GM18868 (cell line): ENCODE data around the gene MACO1.
"Not testable (repeated sequence)": the region's sequence is repeated elsewhere in the genome, so short reads cannot be mapped to it uniquely, and the experiment has no call there.

Experiments
- ATAC-seq: cut with Tn5 transposase; IDR thresholded peaks from one replicate; pipeline ENCODE4 v1.9.1; 2021; ENCODE audit warnings: mild to moderate bottlenecking, moderate library complexity; ENCODE audit not compliant: unreplicated experiment

MACO1 gene, protein sequence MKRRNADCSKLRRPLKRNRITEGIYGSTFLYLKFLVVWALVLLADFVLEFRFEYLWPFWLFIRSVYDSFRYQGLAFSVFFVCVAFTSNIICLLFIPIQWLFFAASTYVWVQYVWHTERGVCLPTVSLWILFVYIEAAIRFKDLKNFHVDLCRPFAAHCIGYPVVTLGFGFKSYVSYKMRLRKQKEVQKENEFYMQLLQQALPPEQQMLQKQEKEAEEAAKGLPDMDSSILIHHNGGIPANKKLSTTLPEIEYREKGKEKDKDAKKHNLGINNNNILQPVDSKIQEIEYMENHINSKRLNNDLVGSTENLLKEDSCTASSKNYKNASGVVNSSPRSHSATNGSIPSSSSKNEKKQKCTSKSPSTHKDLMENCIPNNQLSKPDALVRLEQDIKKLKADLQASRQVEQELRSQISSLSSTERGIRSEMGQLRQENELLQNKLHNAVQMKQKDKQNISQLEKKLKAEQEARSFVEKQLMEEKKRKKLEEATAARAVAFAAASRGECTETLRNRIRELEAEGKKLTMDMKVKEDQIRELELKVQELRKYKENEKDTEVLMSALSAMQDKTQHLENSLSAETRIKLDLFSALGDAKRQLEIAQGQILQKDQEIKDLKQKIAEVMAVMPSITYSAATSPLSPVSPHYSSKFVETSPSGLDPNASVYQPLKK

DNA sequence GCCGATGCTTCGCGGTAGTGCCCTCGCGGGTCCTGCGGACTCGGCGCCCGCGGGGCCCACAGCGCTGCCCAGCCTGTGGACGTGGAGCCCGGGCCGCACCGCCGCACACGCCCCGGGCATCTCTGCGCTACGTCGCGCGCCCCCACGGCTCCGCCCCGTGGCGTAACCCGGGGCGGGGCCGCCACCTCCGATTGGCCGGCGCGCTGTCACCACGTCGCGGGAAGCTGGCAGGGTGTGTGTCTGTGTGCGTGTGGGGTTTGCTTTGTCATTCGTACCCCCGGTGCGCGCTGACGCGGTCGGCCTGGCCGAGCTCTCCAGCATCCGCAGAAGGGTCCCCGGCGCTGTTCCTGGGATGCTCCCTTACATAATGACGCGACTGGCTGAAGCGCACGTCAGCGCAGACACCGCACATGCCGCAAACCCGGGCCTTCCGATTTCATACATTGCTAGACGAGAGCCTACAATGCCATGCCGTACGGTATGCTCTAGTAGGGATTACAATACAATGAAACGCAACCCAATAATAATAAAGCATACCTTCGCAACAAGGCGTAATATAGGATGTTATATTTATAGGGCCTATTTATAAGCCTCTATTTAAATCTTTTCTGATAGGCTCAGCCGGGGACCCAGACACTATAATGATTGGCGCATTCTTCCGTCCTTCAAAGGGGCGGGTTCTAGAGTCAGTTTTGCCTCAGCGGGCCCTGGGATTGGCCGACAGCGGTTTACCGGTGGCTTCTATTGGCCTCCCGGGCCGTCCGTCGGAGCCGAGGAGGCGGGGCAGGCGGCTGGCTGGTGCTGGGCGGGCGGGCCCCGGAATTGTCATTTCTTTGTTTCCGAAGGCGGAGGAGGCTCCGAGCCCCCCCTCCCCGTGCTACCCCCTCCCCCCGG is at the start of gene MACO1:
Gene MACO1, plus strand, starts transcription at position 825 of the 894 bp plus-strand sequence. CDS start 202 bp downstream, outside the sequence.
- ATAC-seq = peak; percentile 86

DNA sequence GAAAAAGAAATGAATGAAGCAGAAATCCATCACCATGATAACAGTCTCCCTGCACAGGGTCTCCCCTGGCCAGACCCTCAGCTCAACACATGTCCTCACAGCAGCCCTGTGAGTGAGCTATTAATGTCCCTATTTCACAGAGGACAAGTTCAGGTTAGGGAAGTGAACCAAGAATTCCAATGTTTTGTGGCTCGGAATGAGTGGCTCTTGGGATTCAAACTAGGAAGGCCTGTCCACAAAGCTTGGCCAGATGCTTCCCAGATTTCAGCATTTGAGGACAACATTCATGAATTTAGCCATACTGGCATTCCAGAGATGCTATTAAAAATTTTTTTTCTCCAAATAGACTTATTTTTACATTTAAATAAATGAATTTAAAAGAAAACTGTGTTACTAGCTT is 48.2 kb upstream of the MACO1 start:
- ATAC-seq = not testable (repeated sequence)

DNA sequence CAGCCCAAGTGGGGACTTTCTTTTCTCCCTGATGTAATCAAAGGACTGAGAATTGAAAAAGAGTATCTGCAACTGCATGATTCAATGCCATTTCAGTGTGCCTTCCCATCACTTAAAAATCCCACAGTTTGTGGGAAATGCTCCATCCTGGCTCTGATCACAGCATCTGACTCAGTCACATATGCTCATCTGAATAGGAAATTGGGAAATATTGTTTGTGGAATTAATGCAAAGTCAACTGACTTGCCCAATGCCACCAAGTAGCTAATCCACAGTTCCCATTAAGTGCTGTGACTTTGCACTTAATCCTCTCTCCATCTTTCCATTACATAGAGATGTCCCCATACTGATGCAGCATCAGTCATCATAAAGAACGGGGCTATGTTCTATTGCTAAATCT is 47.6 kb upstream of the MACO1 start:
- not testable (repeated sequence) for ATAC-seq

DNA sequence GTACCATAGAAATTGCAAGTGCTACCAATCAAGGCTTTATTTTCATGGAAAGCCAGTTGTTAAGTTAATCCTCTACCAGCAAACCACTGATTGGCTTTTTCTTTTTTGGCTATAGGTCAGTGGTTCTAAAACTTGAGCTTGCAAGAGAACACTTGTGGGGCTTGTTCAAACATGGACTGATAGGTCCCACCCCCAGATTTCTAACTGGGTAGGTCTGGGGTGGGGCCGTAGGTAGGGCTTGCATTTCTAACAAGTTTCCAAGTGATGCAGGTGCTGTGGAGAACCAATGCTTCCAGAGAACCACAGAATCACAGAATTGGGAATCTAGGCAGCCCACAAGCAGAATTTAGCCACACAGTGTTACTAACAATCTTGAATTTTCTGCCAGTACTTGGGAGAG is 46.8 kb upstream of the MACO1 start:
- not testable (repeated sequence) for ATAC-seq

DNA sequence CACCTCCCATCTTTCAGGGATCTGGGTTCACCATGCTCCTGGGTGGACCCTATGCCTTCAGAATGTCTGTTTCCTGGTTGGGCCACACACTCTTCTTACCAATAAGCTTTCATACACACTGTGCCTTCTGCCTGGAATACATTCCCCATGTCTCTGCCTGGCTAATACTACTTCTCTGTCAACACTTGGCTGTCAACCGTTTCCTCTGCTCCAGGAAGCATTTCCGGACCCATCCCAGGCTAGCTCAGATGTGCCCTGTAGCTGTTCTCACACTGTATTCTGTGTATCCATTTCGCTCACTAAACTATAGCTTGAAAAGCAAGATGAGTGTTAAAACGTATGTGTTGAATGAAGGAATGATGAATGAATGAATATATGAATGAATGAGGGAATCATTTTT is 43.6 kb upstream of the MACO1 start:
- ATAC-seq = not testable (repeated sequence)

DNA sequence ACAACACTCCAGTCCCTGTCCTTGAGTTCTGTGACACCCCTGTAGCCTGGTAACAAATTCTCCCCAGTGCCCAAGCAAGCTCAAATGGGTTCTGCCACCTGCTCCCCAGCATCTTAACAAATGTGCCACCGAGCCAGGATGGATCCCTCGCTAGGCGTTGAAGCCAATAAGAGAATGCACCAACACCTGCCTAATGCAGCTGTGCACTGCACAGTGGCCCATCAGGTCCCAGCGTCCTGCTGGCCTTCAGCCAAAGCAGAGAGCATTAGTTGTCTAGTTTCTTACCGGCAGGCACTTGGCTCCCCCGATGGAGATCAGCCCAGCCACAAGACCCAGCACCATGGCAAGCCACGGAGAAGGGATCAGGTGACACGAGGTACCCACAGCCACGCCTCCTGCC is 42.0 kb upstream of the MACO1 start:
- not testable (repeated sequence) for ATAC-seq

DNA sequence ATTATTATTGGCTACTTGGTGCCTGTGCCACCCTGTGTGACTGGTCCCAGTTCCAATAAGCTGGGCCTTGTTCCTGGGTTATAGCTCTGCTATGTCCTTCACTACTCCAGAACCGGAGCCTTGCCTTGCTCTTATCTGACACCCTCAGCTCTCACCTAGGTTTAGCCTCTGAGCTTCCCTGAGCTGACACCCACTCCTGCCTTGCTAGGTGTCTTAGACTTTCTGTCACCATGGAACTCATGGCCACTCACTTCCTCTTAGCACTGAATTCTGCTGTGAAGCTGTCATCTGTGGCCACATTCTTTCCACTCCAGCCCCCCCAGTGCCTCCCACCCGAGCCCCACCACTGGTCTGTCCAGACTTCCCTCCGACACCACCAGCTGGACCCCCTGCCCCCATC is 41.0 kb upstream of the MACO1 start:
- ATAC-seq = not testable (repeated sequence)

DNA sequence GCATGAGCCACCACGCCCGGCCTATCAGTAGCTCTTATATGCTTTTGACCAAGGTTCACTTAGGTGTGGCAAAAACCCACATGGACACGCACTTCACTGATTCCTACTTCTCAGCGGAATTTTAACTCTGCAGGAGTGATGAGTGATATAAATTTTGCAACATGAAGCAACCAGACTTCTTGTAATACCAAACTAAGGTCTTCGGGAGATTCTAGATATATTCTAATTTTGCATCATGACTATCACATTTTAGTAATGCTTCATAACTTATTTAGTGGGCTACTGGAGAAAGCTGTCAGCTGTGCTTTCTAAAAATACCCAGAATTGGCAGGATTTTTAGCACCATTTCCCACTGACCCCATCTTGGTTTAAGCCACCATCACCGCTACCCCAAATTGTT is 37.9 kb upstream of the MACO1 start:
- no peak for ATAC-seq

DNA sequence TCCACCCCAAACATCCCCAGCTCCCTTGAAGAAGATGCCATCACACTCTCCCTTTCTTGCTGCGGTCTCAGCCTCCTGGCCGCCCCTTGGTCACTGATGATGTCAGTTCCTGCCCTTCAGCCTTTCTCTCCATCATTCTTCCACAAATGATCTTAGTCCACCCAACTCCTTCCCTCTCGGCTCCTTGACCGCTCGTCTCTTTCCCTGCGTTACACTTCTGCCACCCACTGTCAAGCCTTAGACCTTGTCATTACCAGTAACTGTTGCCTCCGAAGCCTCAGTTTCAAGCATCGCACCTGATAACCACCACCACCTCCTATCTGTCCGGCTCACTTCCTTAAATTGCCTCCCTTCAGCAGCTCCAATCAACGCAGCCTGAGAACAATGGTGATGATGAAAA is 33.1 kb upstream of the MACO1 start:
- not testable (repeated sequence) for ATAC-seq

DNA sequence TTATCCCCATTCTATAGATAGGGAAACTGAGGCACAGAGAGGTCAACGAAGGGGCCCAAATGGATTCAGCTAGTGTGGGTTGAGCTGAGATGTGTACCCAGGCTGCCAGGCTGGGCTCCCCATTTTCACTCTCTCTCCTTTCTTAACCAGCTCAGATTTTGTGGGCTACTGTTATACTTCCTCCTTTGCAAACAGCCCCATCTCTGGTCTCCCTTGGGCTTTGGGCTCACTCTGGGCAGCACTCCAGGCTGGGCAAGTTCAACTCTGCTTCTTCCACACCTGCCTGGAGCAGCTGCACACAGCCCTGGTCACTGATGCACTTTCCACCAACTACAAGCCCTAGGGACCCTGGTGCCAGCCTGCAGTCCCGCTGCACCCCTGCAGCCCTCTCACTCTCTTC is 32.6 kb upstream of the MACO1 start:
- not testable (repeated sequence) for ATAC-seq

DNA sequence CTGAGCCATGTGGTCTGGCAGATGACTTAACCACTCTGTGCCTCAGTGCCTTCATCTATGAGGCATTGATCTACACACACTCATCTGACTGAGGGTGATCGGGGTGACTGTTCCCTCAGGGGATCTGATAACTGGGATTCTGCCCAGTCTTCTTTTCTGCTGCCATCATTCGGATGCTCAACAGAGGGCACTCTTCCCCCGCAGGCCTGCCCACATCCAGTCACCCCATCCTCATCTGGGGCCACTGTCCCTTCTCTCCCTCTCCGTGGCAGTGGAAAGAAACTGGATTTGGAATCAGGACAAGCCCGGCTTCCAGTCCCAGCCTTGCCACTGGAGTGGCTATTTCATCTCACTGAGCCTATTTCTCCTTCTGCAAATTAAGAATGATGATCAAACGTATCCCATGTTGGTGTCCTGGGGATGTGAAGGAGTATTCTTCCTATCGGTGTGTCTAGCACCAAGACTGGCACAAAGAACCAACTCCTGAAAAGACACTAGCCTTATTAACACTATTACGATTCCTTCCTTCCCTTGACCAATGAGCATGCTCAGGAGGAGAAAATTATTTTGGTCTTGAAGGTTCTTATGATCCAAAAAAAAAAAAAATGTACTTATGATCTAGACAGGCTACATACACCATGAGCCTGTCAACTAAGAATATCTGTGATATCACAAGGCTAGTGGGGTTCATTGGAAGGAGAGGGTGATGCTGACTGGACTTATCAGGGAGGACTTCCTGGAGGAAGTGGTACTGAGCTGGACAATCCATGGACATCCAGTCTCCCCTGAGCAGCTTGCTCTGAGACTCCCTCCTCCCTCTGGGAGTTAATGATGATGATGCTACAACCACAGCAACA is 27.5 kb upstream of the MACO1 start:
- not testable (repeated sequence) for ATAC-seq

DNA sequence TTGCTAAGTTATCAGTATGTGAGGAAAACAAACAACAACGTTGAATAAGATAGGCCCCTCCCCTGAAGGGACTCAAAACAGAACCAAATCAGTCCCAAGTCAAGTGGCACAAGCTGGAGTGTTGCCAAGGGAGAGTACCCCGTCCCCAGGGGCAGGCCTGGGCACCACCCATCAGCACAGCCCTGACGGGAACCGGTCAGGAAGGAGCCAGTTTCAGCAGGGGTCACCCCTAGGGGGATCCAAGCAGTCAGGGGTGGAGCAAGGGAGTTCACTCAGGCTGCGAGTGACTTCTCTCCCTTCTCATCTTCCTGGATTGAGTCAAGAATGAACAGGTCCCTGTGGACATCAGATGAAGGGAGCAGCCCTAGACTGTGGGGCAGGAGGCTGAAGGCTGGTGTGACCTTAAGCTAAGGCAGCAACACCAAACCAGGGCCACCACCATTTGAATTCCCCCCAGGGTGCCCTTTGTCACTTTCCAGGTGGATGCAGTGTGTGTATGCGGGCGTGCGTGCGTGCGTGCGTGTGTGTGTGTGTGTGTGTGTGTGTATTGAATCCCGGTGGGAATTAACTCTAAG is 24.9 kb upstream of the MACO1 start:
- ATAC-seq = not testable (repeated sequence)

DNA sequence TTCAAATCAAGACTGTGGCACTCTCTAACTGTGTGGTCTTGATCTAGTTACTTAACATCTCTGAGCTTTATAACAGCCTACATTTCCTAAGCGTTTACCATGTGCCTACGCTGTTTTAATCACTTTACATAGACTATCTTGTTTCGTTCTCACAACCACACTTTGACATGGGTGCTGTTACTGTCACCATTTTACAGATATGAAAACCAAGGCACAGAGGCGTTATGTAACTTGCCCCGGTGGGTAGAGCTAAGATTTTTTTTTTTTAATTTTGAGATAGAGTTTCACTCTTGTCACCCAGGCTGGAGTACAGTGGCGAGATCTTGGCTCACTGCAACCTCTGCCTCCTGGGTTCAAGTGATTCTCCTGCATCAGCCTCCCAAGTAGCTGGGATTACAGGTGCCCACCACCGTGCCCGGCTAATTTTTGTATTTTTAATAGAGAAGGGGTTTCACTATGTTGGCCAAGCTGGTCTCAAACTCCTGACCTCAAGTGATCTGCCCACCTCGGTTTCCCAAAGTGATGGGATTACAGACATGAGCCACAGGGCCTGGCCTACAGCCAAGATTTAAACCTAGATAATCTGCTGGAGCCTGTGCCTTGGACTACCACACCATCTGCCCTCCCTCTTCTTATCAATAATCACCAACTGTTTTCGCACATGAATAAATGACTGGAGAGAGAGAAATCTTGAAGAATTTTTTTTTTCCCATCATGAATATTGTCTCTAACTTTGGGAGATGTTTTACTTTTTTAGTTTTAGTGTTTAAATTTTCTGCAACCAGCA is 20.9 kb upstream of the MACO1 start:
- ATAC-seq = not testable (repeated sequence)

DNA sequence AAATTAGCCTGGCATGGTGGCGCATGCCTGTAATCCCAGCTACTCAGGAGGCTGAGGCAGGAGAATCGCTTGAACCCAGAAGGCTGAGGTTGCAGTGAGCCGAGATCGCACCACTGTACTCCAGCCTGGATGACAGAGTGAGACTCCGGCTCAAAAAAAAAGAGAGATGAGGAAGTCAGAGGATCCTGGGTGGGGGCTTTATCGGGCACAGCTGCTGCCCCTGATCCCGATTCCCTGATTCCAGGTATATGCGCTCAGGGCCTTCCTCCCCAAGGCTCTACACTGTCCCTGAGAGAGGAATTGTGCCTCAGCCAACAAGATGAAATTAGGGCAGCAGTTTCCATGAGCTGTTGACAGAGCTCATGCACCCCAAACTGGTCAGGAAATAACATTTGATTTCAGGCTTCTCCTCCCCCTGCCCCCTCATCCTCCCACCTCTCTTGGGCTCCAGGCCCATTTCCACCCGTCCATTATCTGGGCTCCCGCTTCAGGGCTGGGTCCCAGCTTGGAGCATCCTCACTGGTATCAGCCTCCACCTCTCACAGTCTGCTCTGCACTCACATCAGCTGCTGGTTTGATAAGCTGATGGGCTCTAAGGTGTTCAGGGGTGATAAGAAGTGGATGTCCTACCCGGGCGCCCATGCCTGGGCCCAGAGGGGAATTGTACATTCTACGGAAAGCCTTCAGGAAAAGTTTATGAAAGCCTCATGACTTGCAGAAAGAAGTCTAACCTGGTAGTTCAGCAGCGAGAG is 17.6 kb upstream of the MACO1 start:
- ATAC-seq = not testable (repeated sequence)

DNA sequence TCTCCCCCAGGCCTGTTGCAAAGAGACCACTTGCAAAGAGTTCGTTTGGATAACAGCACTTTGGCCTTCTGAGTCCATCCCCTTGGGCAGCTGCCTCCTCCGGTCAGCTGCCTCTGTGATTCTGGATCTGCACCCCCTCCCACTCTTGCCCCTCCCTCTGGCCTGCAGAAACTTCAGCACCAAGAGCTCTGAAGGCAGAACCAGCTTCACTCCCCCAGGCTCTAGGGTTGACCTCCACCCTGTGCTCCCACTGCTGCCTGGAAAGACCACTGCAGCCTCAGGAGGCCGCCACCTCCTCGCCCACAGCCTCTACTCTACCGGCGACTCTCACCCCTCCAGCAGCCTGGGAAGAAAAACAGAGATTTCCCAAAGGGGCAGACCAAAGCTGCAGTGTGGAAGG is 16.5 kb upstream of the MACO1 start:
- ATAC-seq = not testable (repeated sequence)

DNA sequence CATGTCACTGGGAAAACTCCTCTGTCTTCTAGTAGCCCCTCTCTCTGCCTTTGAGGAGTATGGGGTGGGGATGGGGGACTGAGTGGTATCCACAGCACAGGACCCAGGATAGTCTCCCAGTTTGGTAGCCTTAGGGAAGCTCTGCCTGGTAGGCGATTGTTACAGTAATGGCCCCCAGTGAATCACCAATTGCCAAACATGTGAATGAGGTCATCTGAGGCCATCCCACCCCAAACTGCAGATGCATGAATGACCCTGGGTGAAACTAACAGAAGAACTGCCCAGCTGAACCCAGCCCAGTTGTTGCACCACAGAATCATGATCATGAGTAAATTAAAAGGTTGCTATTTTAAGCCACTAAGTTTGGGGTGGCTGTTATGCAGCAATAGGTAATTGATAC is 16.1 kb upstream of the MACO1 start:
- ATAC-seq = not testable (repeated sequence)

DNA sequence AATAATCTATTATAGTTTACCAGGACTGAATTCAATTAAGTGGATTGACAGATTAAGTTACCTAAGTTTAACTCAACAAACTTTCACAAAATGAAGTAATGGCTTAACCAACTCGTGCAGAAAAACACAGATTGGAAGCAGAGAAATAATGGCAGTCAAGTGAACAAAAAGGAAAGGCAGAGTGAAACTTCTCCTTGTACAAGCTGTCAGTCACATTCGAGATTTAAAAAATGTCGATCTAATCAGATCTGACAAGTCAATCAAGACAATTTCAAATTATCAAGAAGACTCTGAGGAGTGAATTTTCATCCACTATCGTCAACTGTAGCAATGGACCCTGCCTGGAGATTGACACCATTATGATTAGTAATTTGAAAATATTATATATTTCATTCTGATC is 13.4 kb upstream of the MACO1 start:
- not testable (repeated sequence) for ATAC-seq

DNA sequence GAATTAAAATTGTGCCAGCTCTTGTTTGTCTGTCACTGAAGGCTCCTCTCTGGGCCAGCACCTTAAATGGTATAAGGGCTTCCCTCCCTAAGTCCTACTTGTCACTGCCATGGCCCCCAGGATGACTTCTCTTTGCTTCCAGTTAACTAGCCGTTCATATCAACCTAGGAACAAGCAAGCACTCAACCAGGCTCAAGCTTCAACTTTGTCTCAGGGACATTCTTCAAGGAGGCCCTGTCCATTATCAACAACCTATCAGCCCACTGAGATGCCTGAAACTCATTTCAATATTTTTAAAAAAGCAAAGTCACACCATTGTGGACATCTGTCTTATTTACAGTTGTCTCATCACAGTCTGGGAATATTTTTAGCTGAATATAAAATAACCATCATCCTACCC is 11.4 kb upstream of the MACO1 start:
- not testable (repeated sequence) for ATAC-seq
